Stimulated activated CD8-positive, alpha-beta memory T cell treated with anti-CD3 and anti-CD28 coated beads, Interleukin-12 subunit alpha, Interleukin-12 subunit beta, amount 100 ng/mL, for 1 hour (primary cell): ENCODE data around the gene WASHC2C.
"Not testable (repeated sequence)": the region's sequence is repeated elsewhere in the genome, so short reads cannot be mapped to it uniquely, and the experiment has no call there.

Source experiments
- DNase-seq: peaks from one replicate; pipeline ENCODE4 v3.0.0-alpha.2; 2020; ENCODE audit warnings: low read depth

The WASHC2C gene

DNA sequence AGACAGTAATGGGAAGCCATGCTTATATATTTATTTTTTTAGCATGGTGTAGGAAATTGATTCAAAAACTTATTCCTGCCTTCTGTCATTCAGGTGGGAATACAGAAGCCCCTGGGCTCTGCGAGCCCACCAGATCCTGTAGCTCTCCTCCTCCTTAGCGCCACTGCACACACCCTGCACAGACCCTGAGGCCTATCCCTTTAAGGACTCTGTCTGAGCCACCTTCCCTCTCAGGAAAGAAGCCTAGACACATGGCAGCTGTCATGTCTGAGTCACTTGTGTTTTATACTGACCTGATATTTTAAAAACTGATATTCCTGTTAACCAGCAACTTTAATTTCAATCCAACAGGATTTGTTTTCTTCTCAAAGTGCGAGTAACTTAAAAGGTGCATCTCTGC is 36.0 kb downstream of the WASHC2C start:
- DNase-seq, result not testable (repeated sequence)

DNA sequence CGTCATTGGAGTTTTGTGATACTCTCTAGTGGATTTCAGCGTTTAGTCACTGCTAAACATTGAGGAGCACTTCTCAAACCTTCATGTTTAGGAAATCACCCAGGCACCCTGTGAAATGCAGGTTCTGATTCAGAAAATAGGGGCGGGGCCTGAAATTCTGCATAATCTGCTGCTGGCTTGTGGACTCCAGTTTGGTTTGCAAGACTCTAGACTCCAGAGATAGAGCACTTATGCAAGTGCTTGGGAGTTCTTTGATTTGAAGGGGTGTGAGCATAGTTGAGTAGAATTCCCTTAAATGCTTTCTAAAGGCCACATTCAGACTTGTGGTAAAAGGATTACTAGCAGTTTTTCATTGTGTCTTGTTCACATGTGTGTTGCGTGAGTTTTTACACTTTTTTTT is 41.3 kb downstream of the WASHC2C start:
- not testable (repeated sequence) for DNase-seq

- not testable (repeated sequence) for DNase-seq
Observed at GRCh38 chr10:45771757-45772461, 44.8 kb downstream of the WASHC2C start.

- not testable (repeated sequence) for DNase-seq
Observed at GRCh38 chr10:45786217-45786616, 59.2 kb downstream of the WASHC2C start.

DNA sequence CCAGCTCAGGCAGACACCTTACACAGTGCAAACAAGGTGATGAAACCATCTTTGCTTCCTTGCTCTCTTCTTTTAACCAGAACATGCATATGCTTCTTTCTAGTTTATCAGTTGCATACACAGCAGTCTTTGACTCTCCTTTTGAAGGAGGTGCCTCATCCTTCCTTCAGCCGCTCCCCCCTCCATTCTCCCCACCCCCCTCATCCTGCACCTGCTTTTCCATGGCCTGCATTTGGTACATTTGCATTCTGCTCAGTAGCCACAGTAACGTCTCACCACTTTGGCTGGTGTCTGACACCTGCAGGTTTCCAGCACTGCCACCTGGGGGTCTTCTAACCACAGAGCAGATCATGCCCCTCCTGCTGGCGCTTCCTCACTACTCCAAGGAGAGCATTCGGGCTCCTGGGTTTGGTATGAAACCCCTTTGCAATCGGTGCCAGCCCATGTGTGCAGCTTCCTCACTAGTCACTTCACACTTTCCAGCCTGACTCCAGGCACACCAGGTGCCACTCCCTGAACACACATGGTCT is 60.2 kb downstream of the WASHC2C start:
- not testable (repeated sequence) for DNase-seq

GRCh38 chr10:45789991-45790390 is 62.9 kb downstream of the WASHC2C start:
- not testable (repeated sequence) for DNase-seq

DNA sequence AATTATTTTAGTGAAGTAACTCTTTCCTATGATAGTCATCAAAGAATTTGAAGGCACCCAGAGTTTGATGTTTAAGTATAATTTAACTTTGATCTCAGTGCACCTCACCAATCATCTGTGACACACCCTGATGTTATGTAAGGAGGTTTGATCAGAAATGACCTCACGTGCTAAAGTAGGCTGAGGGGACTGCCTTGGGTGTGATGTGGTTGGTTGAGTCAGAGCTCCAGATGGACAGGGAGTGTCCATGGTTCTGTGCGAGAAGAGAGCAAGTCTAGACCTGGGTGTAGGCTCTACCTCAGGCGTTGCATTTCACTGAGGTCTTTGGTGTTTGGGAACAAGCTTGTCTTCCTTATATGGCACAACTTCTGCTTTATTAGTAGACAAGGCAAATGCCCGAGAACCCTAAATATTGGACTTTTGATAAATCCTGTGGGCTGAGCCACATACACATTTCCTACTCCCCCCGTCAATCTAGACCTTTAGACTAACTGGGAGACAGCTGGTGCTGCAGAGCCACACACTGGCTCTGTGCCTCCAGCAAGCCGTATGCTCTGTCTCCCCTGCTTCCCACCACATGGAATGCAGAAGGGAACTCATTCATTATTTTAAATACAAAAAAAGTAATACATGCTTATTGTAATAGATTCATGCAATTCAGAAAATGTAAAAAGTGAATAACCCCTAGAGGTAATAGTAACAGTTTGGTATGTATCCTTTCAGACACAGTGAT is 63.8 kb downstream of the WASHC2C start:
- not testable (repeated sequence) for DNase-seq

GRCh38 chr10:45794761-45795160 is 67.7 kb downstream of the WASHC2C start:
- not testable (repeated sequence) for DNase-seq

- DNase-seq, result not testable (repeated sequence)
Observed at GRCh38 chr10:45803060-45804010, 76.3 kb downstream of the WASHC2C start.

- not testable (repeated sequence) for DNase-seq
Observed at GRCh38 chr10:45804996-45805395, 77.9 kb downstream of the WASHC2C start.

GRCh38 chr10:45809837-45810236 is 82.8 kb downstream of the WASHC2C start:
- no peak for DNase-seq

- DNase-seq, result no peak
Observed at GRCh38 chr10:45811075-45811474, 84.0 kb downstream of the WASHC2C start.

DNA sequence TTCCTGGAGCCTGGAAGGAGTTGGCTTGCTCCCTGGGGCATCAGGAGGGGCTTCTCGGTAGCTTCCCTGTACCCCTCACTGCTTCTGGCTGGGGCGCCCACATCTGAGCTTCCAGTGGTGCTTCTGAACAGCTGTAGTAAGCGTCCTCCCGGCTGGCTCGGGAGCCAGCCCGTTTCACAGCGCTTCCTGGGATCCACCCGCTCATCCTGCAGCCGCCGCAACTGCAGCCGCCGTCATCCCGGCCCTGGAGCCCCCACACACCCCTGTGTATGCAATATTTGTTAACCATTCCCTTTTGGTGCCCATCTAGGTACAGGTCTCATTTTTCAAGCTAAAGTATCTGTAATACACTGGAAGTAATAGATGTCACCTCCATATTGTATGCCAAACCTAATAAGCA is 85.9 kb downstream of the WASHC2C start:
- DNase-seq, result not testable (repeated sequence)

GRCh38 chr10:45814146-45814545 is 87.1 kb downstream of the WASHC2C start:
- not testable (repeated sequence) for DNase-seq

- DNase-seq, result no peak
Observed at GRCh38 chr10:45817130-45817859, 90.2 kb downstream of the WASHC2C start.

GRCh38 chr10:45817912-45818311 is 90.8 kb downstream of the WASHC2C start:
- DNase-seq, result no peak

DNA sequence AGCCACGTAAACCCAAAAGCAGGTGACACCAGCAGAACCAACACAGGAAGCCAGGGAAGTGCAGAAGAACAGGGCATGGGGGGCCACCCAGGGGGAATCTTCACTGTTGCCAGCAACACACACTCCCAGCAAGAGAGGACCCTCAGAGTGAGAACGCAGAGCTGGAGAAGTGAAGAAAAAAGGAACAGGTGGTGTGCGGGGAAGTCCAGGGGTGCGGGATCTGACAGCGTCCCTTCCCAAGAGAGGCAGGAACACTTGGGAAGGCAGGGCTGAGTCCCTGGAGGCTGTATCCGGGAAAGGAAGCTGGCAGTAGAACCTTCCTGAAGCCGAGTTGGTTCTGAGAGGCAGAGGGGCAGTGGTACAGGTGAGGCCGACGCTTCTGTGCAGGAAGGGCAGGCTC is 92.5 kb downstream of the WASHC2C start:
- no peak for DNase-seq

- DNase-seq, result not testable (repeated sequence)
Observed at GRCh38 chr10:45820107-45820830, 93.2 kb downstream of the WASHC2C start.

- DNase-seq, result not testable (repeated sequence)
Observed at GRCh38 chr10:45822918-45823317, 95.9 kb downstream of the WASHC2C start.
